ENCODE measurements around the gene PLK3. TPM values are rescaled to one million over a fixed set of nuclear protein-coding genes. Genes with fewer than 3 reads are reported as not detected.

The PLK3 gene
- total and polyA plus RNA-seq, 2 donors (not counting 3 experiments of a cell fraction or from before 2014, with no cell fraction given) = 55.0 to 66.7 TPM

DNA sequence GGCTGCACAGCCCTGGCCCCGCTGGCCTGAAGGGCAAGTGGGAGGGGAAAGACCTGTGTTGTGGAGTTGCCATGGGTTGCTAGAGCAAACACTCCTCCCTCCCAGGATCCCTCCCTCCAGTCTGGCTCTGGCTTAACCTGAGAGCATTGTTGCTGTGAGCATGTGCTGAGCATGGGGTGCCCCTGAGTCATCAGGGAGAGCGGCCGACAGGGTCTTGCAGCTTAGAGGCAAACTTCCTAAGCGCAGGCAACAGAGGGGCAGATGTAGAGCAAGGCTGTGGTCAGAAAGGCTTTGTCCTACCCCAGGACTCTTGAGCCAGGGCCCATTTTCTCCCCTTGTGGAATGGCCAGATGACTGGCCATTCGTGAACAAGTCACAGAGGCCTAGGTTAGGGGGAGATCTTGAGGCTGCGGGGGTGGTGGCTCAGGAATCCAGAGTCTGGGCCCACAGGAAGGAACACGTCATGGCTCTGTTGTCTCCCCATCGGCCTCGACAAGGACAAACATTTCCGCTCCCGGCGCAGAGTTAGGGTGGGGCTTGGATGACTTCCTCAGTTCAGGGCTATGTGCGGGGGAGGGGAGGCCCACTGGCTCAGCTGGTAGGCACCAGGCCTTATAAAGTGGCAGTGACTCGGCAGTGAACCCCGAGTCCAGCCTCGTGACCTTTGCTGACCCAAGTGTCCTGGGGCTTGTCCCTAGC, 7.3 kb downstream of the PLK3 start:
- no peaks in the 10 kb centered on the region for H3K27me3 ChIP-seq (ENCODE audit: control insufficient read depth in 2 of 2, insufficient read depth in 2 of 2, low read length in 2 of 2)
- peak overlapping the region; percentile 100 for H3K27ac ChIP-seq (ENCODE audit: insufficient read depth, low read depth, low read length)
- H3K36me3 ChIP-seq (ENCODE audit: control insufficient read depth in 2 of 2, extremely low read depth in 1 of 2, insufficient read depth in 2 of 2, low read length in 2 of 2) = peaks cover 4 to 32% of the 10 kb centered on the region in 2 experiments
- peak overlapping the region in 2 of 3 experiments; percentile 6 to 25 for H3K4me3 ChIP-seq (replicated peaks in 1 of 3; ENCODE audit: insufficient read depth in 1 of 3, low read depth in 1 of 3, low read length in 3 of 3)
- no peak overlapping the region for H2AFZ ChIP-seq (ENCODE audit: low read depth, low read length)
- intact Hi-C loops (cut with micrococcal nuclease) (loop anchor here (1.0 to 10.0 kb wide), 3 partner anchors 12 to 877 kb away; partner anchors contain the start of genes GPBP1L1, RNU5D-1 and TMEM69), dilution Hi-C loops (cut with MboI; ENCODE audit: extremely low pct_ligation_motif_present, low sequenced_read_pairs) (no loop called here)
- DNase-seq (ENCODE audit: low read depth, low spot score) = peak; percentile 100
- no TSS peak for BruUV-seq (replicated peaks)
- POLR2A ChIA-PET = interaction anchor here (0.6 to 4.3 kb wide), 6 partner anchors 7 to 203 kb away, joined by 3 to 97 read pairs (median 8); partner anchors contain the start of genes PLK3 and RPS8
- no peaks in the 10 kb centered on the region for H3K9me3 ChIP-seq (replicated peaks; ENCODE audit: control insufficient read depth, insufficient read depth, low read length)
- H4K20me1 ChIP-seq (replicated peaks; ENCODE audit: control insufficient read depth, extremely low read depth, insufficient read depth, low read length) = no peaks in the 10 kb centered on the region
- H3K4me2 ChIP-seq (ENCODE audit: insufficient read depth, low read length) = peak overlapping the region; percentile 71
- H3K79me2 ChIP-seq (ENCODE audit: control insufficient read depth, insufficient read depth, low read length) = peaks cover 53% of the 10 kb centered on the region
- peak overlapping the region; percentile 99 for H3K9ac ChIP-seq (replicated peaks; ENCODE audit: extremely low read depth, insufficient read depth, low read length)
- H3K4me1 ChIP-seq (ENCODE audit: control insufficient read depth, extremely low read depth, insufficient read depth, low read length) = peaks cover 71% of the 10 kb centered on the region
- TF ChIP-seq JUN (IDR thresholded peaks at IDR 0.05; ENCODE audit: borderline replicate concordance, insufficient read depth, insufficient read length, low read depth) (peak; percentile 68), FOS (IDR thresholded peaks at IDR 0.05; ENCODE audit: borderline replicate concordance, insufficient read depth, low read length) (peak; percentile 79), EZH2 (IDR thresholded peaks at IDR 0.05; ENCODE audit: borderline replicate concordance, low read depth, low read length, severe bottlenecking) (no peak), POLR2AphosphoS5 (IDR thresholded peaks at IDR 0.05; ENCODE audit: insufficient read depth, low read depth, low read length) (peak; percentile 98), MAX (IDR thresholded peaks at IDR 0.05; ENCODE audit: insufficient read depth, insufficient read length) (peak; percentile 92), MYC (IDR thresholded peaks at IDR 0.05; ENCODE audit: low read depth, low read length) (peak; percentile 86), POLR2A (IDR thresholded peaks at IDR 0.05; ENCODE audit: low read depth, low read length) (peak; percentile 75), GATA2 (IDR thresholded peaks at IDR 0.05; ENCODE audit: insufficient read depth, insufficient read length, low read depth, low read length) (peak; percentile 73)
- TF ChIP-seq, protein P1, sequence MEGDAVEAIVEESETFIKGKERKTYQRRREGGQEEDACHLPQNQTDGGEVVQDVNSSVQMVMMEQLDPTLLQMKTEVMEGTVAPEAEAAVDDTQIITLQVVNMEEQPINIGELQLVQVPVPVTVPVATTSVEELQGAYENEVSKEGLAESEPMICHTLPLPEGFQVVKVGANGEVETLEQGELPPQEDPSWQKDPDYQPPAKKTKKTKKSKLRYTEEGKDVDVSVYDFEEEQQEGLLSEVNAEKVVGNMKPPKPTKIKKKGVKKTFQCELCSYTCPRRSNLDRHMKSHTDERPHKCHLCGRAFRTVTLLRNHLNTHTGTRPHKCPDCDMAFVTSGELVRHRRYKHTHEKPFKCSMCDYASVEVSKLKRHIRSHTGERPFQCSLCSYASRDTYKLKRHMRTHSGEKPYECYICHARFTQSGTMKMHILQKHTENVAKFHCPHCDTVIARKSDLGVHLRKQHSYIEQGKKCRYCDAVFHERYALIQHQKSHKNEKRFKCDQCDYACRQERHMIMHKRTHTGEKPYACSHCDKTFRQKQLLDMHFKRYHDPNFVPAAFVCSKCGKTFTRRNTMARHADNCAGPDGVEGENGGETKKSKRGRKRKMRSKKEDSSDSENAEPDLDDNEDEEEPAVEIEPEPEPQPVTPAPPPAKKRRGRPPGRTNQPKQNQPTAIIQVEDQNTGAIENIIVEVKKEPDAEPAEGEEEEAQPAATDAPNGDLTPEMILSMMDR (IDR thresholded peaks at IDR 0.05; ENCODE audit: extremely low read depth in 1 of 2, insufficient read depth in 1 of 2, low read depth in 1 of 2, low read length in 2 of 2) = no peak
- H3K9me1 ChIP-seq (replicated peaks; ENCODE audit: control insufficient read depth, extremely low read depth, insufficient read depth, low read length) = no peaks in the 10 kb centered on the region
- FAIRE-seq = peak; percentile 100
- CTCF ChIA-PET = interaction anchor here (0.7 to 3.0 kb wide), 8 partner anchors 8 to 207 kb away, joined by 3 to 50 read pairs (median 6); partner anchors contain the start of genes HECTD3, PLK3, RNU5D-1 and UROD
